Subcutaneous adipose tissue (tissue), 4 donors: ENCODE data around the gene QSOX2. TPM values are rescaled to one million over a fixed set of nuclear protein-coding genes. Genes with fewer than 3 reads are reported as not detected.

Experiments used
- CTCF ChIP-seq: fragments of 450-650 bp; IDR thresholded peaks from one replicate; pipeline ENCODE4 v1.5.1; 2016; ENCODE audit warnings: low read depth, mild to moderate bottlenecking, control low read depth, antibody characterized with exemption, moderate library complexity
- total RNA-seq, 4 donors: library from RNA; depleted of rRNA; stranded (reverse); fragments of >200 nt; gene quantifications; one replicate each; pipeline ENCODE4 v1.1.0, GENCODE V29; 2016

The QSOX2 gene
- total RNA-seq, 4 donors from 2014 or later: 3.7 to 5.3 (median 4.5) TPM

- TF ChIP-seq CTCF: no peak
These were observed 67.4 kb downstream of the QSOX2 start for GRCh38 chr9:136178061-136178772.

- no peak for TF ChIP-seq CTCF
These were observed 68.4 kb downstream of the QSOX2 start for GRCh38 chr9:136177224-136177623.

- no peak for TF ChIP-seq CTCF
These were observed 69.9 kb downstream of the QSOX2 start for GRCh38 chr9:136175616-136176197.

- no peak for TF ChIP-seq CTCF
These were observed 70.6 kb downstream of the QSOX2 start for GRCh38 chr9:136174779-136175615.

GRCh38 chr9:136173648-136174290 lies 71.8 kb downstream of the QSOX2 start:
- no peak for TF ChIP-seq CTCF

GRCh38 chr9:136172412-136173079 lies 73.1 kb downstream of the QSOX2 start:
- no peak for TF ChIP-seq CTCF
